K562 (cell line): Measurements from ENCODE around the gene FAM117A. TPM values are rescaled to one million over a fixed set of nuclear protein-coding genes. Genes with fewer than 3 reads are reported as not detected.

Experiments used
- ATAC-seq: fragments of 200-7000 bp; cut with Tn5 transposase; 3 replicates; pipeline ENCODE4 v1.9.1; 2020; ENCODE audit warnings: moderate library complexity
- BruUV-seq: library from RNA; stranded (reverse); fragments of 400-500 nt; replicated peaks from 2 replicates; lab custom pipeline; 2021; lab: Mats Ljungman, UMichigan
- CTCF ChIA-PET: fragments of 300-600 bp; formaldehyde crosslinking; extraction: SDS; loops from one replicate; lab custom pipeline; 2021; ENCODE audit warnings: low intra/inter-chr PET ratio; lab: Yijun Ruan, JAX
- POLR2A ChIA-PET: fragments of 300-600, 350-650 bp; sonication (Branson Sonifier 250); formaldehyde crosslinking; extraction: SDS; loops from one replicate; lab custom pipeline; 2021; ENCODE audit warnings: antibody characterized with exemption, inconsistent platforms; lab: Yijun Ruan, JAX
- DNase-seq, 4 experiments: peaks; one replicate each; pipeline versions ENCODE4 v3.0.0 to v3.0.0-alpha.2; 2011 to 2018; ENCODE audit warnings: low spot score in 3 of 4, mixed read lengths in 3 of 4; ENCODE audit errors: extremely low read depth in 1 of 4
- FAIRE-seq: peaks from 2 replicates; lab custom pipeline; 2011; peaks lifted over from hg19 to GRCh38; lab: Jason Lieb, UNC
- H2AFZ ChIP-seq: 2 replicates; pipeline ENCODE4 v1.6.0; 2011; ENCODE audit warnings: low read depth, low read length, control low read depth, inconsistent platforms
- H3K27ac ChIP-seq: fragments of 200-600 bp; 3 replicates; pipeline ENCODE4 v1.8.0; 2011; ENCODE audit warnings: low read depth, mild to moderate bottlenecking, control low read depth, inconsistent platforms, low read length, moderate library complexity, mixed read lengths; ENCODE audit errors: extremely low read depth
- H3K27me3 ChIP-seq, 2 experiments: fragments of 300-600 bp in 1 of 2; 2 replicates in 1 of 2; 3 replicates in 1 of 2; pipeline versions ENCODE4 v1.6.0 to v1.8.0; 2011; ENCODE audit warnings: inconsistent platforms in 2 of 2, low read length in 2 of 2, mild to moderate bottlenecking in 1 of 2, mixed read lengths in 1 of 2, moderate library complexity in 1 of 2; ENCODE audit not compliant: control insufficient read depth in 2 of 2, insufficient read depth in 2 of 2
- H3K36me3 ChIP-seq: fragments of 300-600 bp; 3 replicates; pipeline ENCODE4 v1.8.0; 2011; ENCODE audit warnings: mild to moderate bottlenecking, low read length, inconsistent platforms; ENCODE audit not compliant: control insufficient read depth, insufficient read depth
- H3K4me1 ChIP-seq, 2 experiments: fragments of 200-600 bp in 1 of 2; replicated peaks in 1 of 2; 2 replicates in 1 of 2; 3 replicates in 1 of 2; pipeline versions ENCODE4 v1.5.1 to v1.8.0; 2011; ENCODE audit warnings: inconsistent platforms in 2 of 2, low read length in 2 of 2, mild to moderate bottlenecking in 1 of 2, mixed read lengths in 1 of 2, moderate library complexity in 1 of 2; ENCODE audit not compliant: control insufficient read depth in 2 of 2, insufficient read depth in 2 of 2
- H3K4me2 ChIP-seq: 2 replicates; pipeline ENCODE4 v1.6.1; 2011; ENCODE audit warnings: low read length, control low read depth, inconsistent platforms, mixed read lengths; ENCODE audit not compliant: insufficient read depth
- H3K4me3 ChIP-seq: fragments of 200-600 bp; sonication (generic), shearing (Covaris generic); 2 replicates; pipeline ENCODE4 v1.5.1; 2016; ENCODE audit warnings: control low read depth, inconsistent platforms
- H3K79me2 ChIP-seq: fragments of 200-600 bp; 3 replicates; pipeline ENCODE4 v1.8.0; 2011; ENCODE audit warnings: low read length, inconsistent platforms; ENCODE audit not compliant: control insufficient read depth, insufficient read depth
- H3K9ac ChIP-seq, 2 experiments: 2 replicates each; pipeline versions ENCODE4 v1.6.0 to v1.6.1; 2011; ENCODE audit warnings: low read depth in 2 of 2, low read length in 2 of 2, control low read depth in 1 of 2, inconsistent platforms in 1 of 2, mild to moderate bottlenecking in 1 of 2, mixed read lengths in 1 of 2; ENCODE audit not compliant: insufficient read depth in 1 of 2
- H3K9me1 ChIP-seq: one replicate; pipeline ENCODE4 v1.6.0; 2011; ENCODE audit warnings: inconsistent platforms, mild to moderate bottlenecking, low read length, moderate library complexity; ENCODE audit not compliant: control insufficient read depth, insufficient read depth
- H3K9me3 ChIP-seq: replicated peaks from 2 replicates; pipeline ENCODE4 v1.5.1; 2011; ENCODE audit warnings: low read depth, low read length, inconsistent platforms; ENCODE audit not compliant: control insufficient read depth, insufficient read depth
- H4K20me1 ChIP-seq: replicated peaks from 2 replicates; pipeline ENCODE4 v1.6.1; 2011; ENCODE audit warnings: low read length, inconsistent platforms, mixed read lengths; ENCODE audit not compliant: control insufficient read depth, insufficient read depth
- MBD1 ChIP-seq: fragments of 250-450 bp; sonication (Bioruptor Pico); IDR thresholded peaks from 2 replicates; pipeline ENCODE4 v1.8.0; 2022; ENCODE audit warnings: inconsistent platforms
- WGBS: fragments of 100-300 bp; shearing (Covaris generic); methylation state at CpG from one replicate; pipeline ENCODE4 v1.1.6; 2016; ENCODE audit warnings: low coverage, mixed read lengths; ENCODE audit not compliant: insufficient coverage; ENCODE audit errors: missing lambda C conversion rate; 5-methylcytosine and 5-hydroxymethylcytosine counted together
- in situ Hi-C: fragments of 300-500 bp; cut with MboI; formaldehyde crosslinking; loops from 4 replicates; pipeline ENCODE4 v1.15.0; 2018; ENCODE audit warnings: inconsistent platforms, mixed read lengths
- intact Hi-C: fragments of 100-400 bp; cut with micrococcal nuclease; formaldehyde crosslinking; loops from 2 replicates; pipeline ENCODE4 v1.14.2; 2022
- polyA plus RNA-seq, 8 experiments: library from polyadenylated mRNA; depleted of rRNA in 4 of 8; stranded (reverse) in 5 of 8; unstranded in 3 of 8; fragments of >200 nt; fragmentation: Nextera tagmentation in 2 of 8; fragmentation: Illumina TruSeq in 1 of 8; extraction: Ambion mirVana in 2 of 8; extraction: Trizol in 1 of 8; gene quantifications; 2 replicates each; pipeline versions ENCODE4 v1.2.1 to v1.2.3, GENCODE V29; 2011 to 2014; ENCODE audit warnings: inconsistent platforms in 1 of 8, missing spikeins in 1 of 8
- total RNA-seq, 7 experiments: library from RNA; depleted of rRNA in 6 of 7; stranded (reverse); fragments of >200 nt in 6 of 7; fragmentation: Illumina TruSeq in 2 of 7; extraction: Trizol in 2 of 7; gene quantifications; 2 replicates each; pipeline versions ENCODE4 v1.2.1 to v1.2.3, GENCODE V29; 2011 to 2021; ENCODE audit warnings: low replicate concordance in 1 of 7

FAM117A gene
- total and polyA plus RNA-seq, 9 of the 15 experiments (the other 6 are each of a cell fraction or from before 2014, with no cell fraction given): 3.1 to 79.7 (median 36.6) TPM

DNA sequence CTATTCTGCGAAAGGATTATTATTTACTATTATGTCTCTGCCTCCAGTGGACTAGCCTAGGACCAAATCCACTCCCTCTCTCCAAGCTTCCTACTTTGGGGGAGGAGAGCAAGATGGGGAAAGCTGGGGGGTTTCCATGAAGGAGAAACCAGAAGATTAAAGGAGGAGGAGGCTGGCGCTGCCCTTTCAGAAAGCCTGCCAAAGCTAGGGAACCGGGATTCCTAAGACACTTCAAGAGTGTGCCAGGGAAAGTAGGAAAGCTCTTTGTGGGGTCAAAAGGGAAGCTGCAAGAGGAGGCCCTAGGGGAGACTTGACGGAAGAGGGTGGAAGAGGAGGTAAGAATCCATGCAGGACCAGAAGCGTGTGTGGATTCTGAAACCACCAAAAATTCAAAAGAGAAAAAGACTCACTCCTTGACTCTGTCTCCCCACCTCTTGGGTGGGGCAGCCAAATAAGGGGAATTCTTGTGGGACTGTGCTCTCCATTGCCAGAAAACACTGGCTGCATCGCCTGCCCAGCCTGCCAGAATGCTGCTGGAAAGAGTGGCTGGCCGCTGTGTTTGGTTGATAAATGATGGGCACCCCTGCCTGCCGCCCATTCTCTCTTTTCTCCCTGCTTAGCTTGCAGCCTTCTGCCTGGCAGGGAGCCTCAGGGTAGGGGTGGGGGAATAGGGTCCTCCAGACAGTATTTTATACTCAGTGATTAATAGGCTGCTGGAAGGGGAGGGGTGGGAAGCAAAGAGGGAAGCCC lies 12.8 kb upstream of the FAM117A start:
- ATAC-seq (no peak), DNase-seq (no peak), FAIRE-seq (no peak)
- H3K4me2 ChIP-seq: no peak overlapping the region
- no peak overlapping the region for H2AFZ ChIP-seq
- in situ Hi-C loops: no loop called here
- peaks cover 5 to 12% of the 10 kb centered on the region in 2 experiments; a peak in 3 of 5 replicates for H3K4me1 ChIP-seq
- no peaks in the 10 kb centered on the region for H4K20me1 ChIP-seq
- POLR2A ChIA-PET: interaction anchor here (1.4 to 2.3 kb wide), 2 partner anchors 11 to 13 kb away, joined by 5 to 19 read pairs; partner anchors contain the start of genes FAM117A and KAT7
- H3K9me3 ChIP-seq: no peaks in the 10 kb centered on the region
- no peaks in the 10 kb centered on the region for H3K36me3 ChIP-seq
- H3K27me3 ChIP-seq: no peaks in the 10 kb centered on the region
- no peaks in the 10 kb centered on the region for H3K9me1 ChIP-seq
- no peak for TF ChIP-seq MBD1 (CRISPR knock-in tag)
- H3K79me2 ChIP-seq: no peaks in the 10 kb centered on the region
- no peak overlapping the region for H3K9ac ChIP-seq
- WGBS: 77% methylated on average over 8 of the region's 8 CpGs
- H3K27ac ChIP-seq: no peak overlapping the region
- no TSS peak for BruUV-seq
- H3K4me3 ChIP-seq: no peak overlapping the region
- CTCF ChIA-PET: no interaction called here
- intact Hi-C loops: no loop called here
